Vagina (tissue), 2 donors: ENCODE results near the gene RPTOR.

Experiments
- POLR2A ChIP-seq, 2 donors: fragments of 450-650 bp; IDR thresholded peaks; one replicate each; pipeline ENCODE4 v1.6.1; 2017; ENCODE audit warnings: antibody characterized with exemption in 2 of 2, mild to moderate bottlenecking in 2 of 2, moderate library complexity in 2 of 2
- TF ChIP-seq, protein P1 (sequence below), 3 experiments: fragments of 450-650 bp in 2 of 3; fragments of 200-600 bp in 1 of 3; sonication (generic) in 1 of 3; IDR thresholded peaks; one replicate each; pipeline ENCODE4 v1.5.1; 2017 to 2019; ENCODE audit warnings: antibody characterized with exemption in 3 of 3, mild to moderate bottlenecking in 2 of 3, moderate library complexity in 2 of 3

- TF ChIP-seq, protein P1, sequence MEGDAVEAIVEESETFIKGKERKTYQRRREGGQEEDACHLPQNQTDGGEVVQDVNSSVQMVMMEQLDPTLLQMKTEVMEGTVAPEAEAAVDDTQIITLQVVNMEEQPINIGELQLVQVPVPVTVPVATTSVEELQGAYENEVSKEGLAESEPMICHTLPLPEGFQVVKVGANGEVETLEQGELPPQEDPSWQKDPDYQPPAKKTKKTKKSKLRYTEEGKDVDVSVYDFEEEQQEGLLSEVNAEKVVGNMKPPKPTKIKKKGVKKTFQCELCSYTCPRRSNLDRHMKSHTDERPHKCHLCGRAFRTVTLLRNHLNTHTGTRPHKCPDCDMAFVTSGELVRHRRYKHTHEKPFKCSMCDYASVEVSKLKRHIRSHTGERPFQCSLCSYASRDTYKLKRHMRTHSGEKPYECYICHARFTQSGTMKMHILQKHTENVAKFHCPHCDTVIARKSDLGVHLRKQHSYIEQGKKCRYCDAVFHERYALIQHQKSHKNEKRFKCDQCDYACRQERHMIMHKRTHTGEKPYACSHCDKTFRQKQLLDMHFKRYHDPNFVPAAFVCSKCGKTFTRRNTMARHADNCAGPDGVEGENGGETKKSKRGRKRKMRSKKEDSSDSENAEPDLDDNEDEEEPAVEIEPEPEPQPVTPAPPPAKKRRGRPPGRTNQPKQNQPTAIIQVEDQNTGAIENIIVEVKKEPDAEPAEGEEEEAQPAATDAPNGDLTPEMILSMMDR (IDR thresholded peaks at IDR 0.05): no peak
- no peak for TF ChIP-seq POLR2A (IDR thresholded peaks at IDR 0.05)
Observed at GRCh38 chr17:80898716-80899115, 354.1 kb downstream of the RPTOR start.
